ENCODE results near the gene RRP1B.
"Not testable (repeated sequence)": the region's sequence is repeated elsewhere in the genome, so short reads cannot be mapped to it uniquely, and the experiment has no call there.

The RRP1B gene

GRCh38 chr21:43648171-43648570 lies 11.2 kb upstream of the RRP1B start:
- no peak for TF ChIP-seq POLR2AphosphoS5 (IDR thresholded peaks at IDR 0.05; ENCODE audit: low read depth)
- TF ChIP-seq GABPA (IDR thresholded peaks at IDR 0.05; ENCODE audit: low read depth) = no peak
- Histone ChIP-seq H3K27ac (replicated peaks) (no peak overlapping the region), H3K27me3 (ENCODE audit: insufficient read depth, poor library complexity, severe bottlenecking) (no peaks in the 10 kb centered on the region), H3K4me3 (replicated peaks; ENCODE audit: insufficient read depth, low read length) (no peak overlapping the region)
- no peak for DNase-seq (ENCODE audit: low read depth in 1 of 2, low spot score in 1 of 2)

GRCh38 chr21:43651926-43652325 lies 7.4 kb upstream of the RRP1B start:
- H3K27ac ChIP-seq (replicated peaks); DNase-seq (ENCODE audit: low read depth in 1 of 2, low spot score in 1 of 2); H3K27me3 ChIP-seq (ENCODE audit: insufficient read depth, poor library complexity, severe bottlenecking); H3K4me3 ChIP-seq (replicated peaks; ENCODE audit: insufficient read depth, low read length): not testable (repeated sequence)

- H3K27ac ChIP-seq (replicated peaks) = no peak overlapping the region
- no peak for DNase-seq (ENCODE audit: low read depth in 1 of 2, low spot score in 1 of 2)
- no peak for TF ChIP-seq REST (IDR thresholded peaks at IDR 0.05; ENCODE audit: insufficient replicate concordance, low read depth)
- no peak for TF ChIP-seq POLR2AphosphoS5 (IDR thresholded peaks at IDR 0.05; ENCODE audit: low read depth)
- TF ChIP-seq CTCF (IDR thresholded peaks at IDR 0.05; ENCODE audit: insufficient read depth, low read length) = no peak
- no peak for TF ChIP-seq GABPA (IDR thresholded peaks at IDR 0.05; ENCODE audit: low read depth)
- TF ChIP-seq SPI1 (IDR thresholded peaks at IDR 0.05; ENCODE audit: borderline replicate concordance, low read depth) = no peak
- H3K4me3 ChIP-seq (replicated peaks; ENCODE audit: insufficient read depth, low read length) = no peak overlapping the region
- no peaks in the 10 kb centered on the region for H3K27me3 ChIP-seq (ENCODE audit: insufficient read depth, poor library complexity, severe bottlenecking)
Observed at GRCh38 chr21:43652616-43653015, 6.7 kb upstream of the RRP1B start.

GRCh38 chr21:43653626-43654025 lies 5.7 kb upstream of the RRP1B start:
- Histone ChIP-seq H3K27ac (replicated peaks) (no peak overlapping the region), H3K27me3 (ENCODE audit: insufficient read depth, poor library complexity, severe bottlenecking) (no peaks in the 10 kb centered on the region), H3K4me3 (replicated peaks; ENCODE audit: insufficient read depth, low read length) (no peak overlapping the region)
- no peak for DNase-seq (ENCODE audit: low read depth in 1 of 2, low spot score in 1 of 2)
- TF ChIP-seq CTCF (IDR thresholded peaks at IDR 0.05; ENCODE audit: insufficient read depth, low read length) (no peak), SPI1 (IDR thresholded peaks at IDR 0.05; ENCODE audit: borderline replicate concordance, low read depth) (no peak), GABPA (IDR thresholded peaks at IDR 0.05; ENCODE audit: low read depth) (no peak), REST (IDR thresholded peaks at IDR 0.05; ENCODE audit: insufficient replicate concordance, low read depth) (no peak), POLR2AphosphoS5 (IDR thresholded peaks at IDR 0.05; ENCODE audit: low read depth) (no peak)

GRCh38 chr21:43654806-43655489 lies 4.4 kb upstream of the RRP1B start:
- no peak for TF ChIP-seq REST (IDR thresholded peaks at IDR 0.05; ENCODE audit: insufficient replicate concordance, low read depth)
- TF ChIP-seq GABPA (IDR thresholded peaks at IDR 0.05; ENCODE audit: low read depth) = no peak
- no peak for TF ChIP-seq CTCF (IDR thresholded peaks at IDR 0.05; ENCODE audit: insufficient read depth, low read length)
- TF ChIP-seq SPI1 (IDR thresholded peaks at IDR 0.05; ENCODE audit: borderline replicate concordance, low read depth) = no peak
- no peak for TF ChIP-seq POLR2AphosphoS5 (IDR thresholded peaks at IDR 0.05; ENCODE audit: low read depth)
- no peak for DNase-seq (ENCODE audit: low read depth in 1 of 2, low spot score in 1 of 2)
- no peak overlapping the region for H3K4me3 ChIP-seq (replicated peaks; ENCODE audit: insufficient read depth, low read length)
- H3K27ac ChIP-seq (replicated peaks) = no peak overlapping the region
- no peaks in the 10 kb centered on the region for H3K27me3 ChIP-seq (ENCODE audit: insufficient read depth, poor library complexity, severe bottlenecking)
